Activated CD4-positive, alpha-beta memory T cell treated with anti-CD3 and anti-CD28 coated beads, Interleukin-2, amount 10 ng/mL, durations not matched to agents 7 days and 5 days (primary cell): Measurements from ENCODE around the gene PRKAR1A. TPM values are rescaled to one million over a fixed set of nuclear protein-coding genes. Genes with fewer than 3 reads are reported as not detected.
A peak's percentile ranks its signal among the peaks of the same experiment; 100 is the strongest.

Source experiments
- CTCF ChIA-PET: fragments of 350-600 bp; sonication (Branson Sonifier 250); formaldehyde crosslinking; loops from one replicate; lab custom pipeline; 2021; ENCODE audit warnings: antibody characterized with exemption, inconsistent platforms; lab: Charles Lee
- POLR2A ChIA-PET: fragments of 350-600 bp; sonication (Branson Sonifier 250); formaldehyde crosslinking; loops from one replicate; lab custom pipeline; 2021; ENCODE audit warnings: antibody characterized with exemption; lab: Charles Lee
- DNase-seq: peaks from one replicate; pipeline ENCODE4 v3.0.0-alpha.2; 2020
- H3K27ac Mint-ChIP-seq: one replicate; pipeline ENCODE4 v1.8.0; 2021; ENCODE audit warnings: mild to moderate bottlenecking, mixed read lengths
- H3K27me3 Mint-ChIP-seq: one replicate; pipeline ENCODE4 v1.8.0; 2021; ENCODE audit warnings: mixed read lengths
- H3K36me3 Mint-ChIP-seq: one replicate; pipeline ENCODE4 v1.8.0; 2021; ENCODE audit warnings: low read depth, mixed read lengths
- H3K4me1 Mint-ChIP-seq: one replicate; pipeline ENCODE4 v1.8.0; 2021; ENCODE audit warnings: mixed read lengths
- H3K4me3 Mint-ChIP-seq: one replicate; pipeline ENCODE4 v1.8.0; 2021; ENCODE audit warnings: mild to moderate bottlenecking, mixed read lengths
- H3K9me3 Mint-ChIP-seq: one replicate; pipeline ENCODE4 v1.8.0; 2021; ENCODE audit warnings: mixed read lengths
- total RNA-seq, 2 experiments: library from RNA; stranded (reverse); gene quantifications; one replicate each; pipeline ENCODE4 v1.2.3, GENCODE V29; 2021

PRKAR1A gene
- total RNA-seq, 2 experiments from 2014 or later: 281 to 287 TPM

- Mint-ChIP-seq H3K4me3 (no peak overlapping the region), H3K36me3 (peaks cover 5% of the 10 kb centered on the region), H3K27ac (no peak overlapping the region), H3K27me3 (peaks cover 10% of the 10 kb centered on the region), H3K9me3 (peaks cover 8% of the 10 kb centered on the region), H3K4me1 (peaks cover 32% of the 10 kb centered on the region)
- POLR2A ChIA-PET: no interaction called here
- CTCF ChIA-PET: no interaction called here
- DNase-seq: no peak
Measured at GRCh38 chr17:68495081-68495480, 17.1 kb upstream of the PRKAR1A start.

DNA sequence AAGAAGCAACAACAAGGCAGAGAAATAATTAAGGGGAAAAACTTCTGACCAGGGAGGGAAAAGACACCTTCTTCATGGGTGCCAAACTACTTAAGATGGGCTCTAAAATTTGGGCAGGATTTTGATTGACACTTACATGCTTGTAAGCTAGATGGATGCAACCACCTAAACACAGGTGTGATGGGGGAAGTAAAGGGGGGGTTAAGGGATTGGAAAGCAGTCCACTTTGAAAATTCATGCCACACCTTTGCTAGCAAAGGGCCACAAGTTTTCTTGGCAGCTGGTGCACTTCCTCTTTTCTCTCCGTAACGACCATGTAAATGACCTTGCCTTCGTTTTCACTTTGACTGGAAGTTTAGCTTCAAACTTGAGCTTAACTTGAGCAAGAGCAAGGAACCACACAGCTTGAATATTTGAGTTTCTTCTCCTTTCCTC, 14.3 kb upstream of the PRKAR1A start:
- Mint-ChIP-seq H3K4me1 (peaks cover 47% of the 10 kb centered on the region), H3K36me3 (peaks cover 5% of the 10 kb centered on the region), H3K4me3 (peak overlapping the region; percentile 12), H3K27ac (peak overlapping the region; percentile 64), H3K27me3 (peaks cover 6% of the 10 kb centered on the region), H3K9me3 (peaks cover 5% of the 10 kb centered on the region)
- DNase-seq: peak; percentile 27
- ChIA-PET CTCF (interaction anchor here (0.5 to 3.3 kb wide), 14 partner anchors 9 to 675 kb away, joined by 3 to 18 read pairs (median 4); partner anchors contain the start of genes KPNA2 and PRKAR1A), POLR2A (interaction anchor here (0.7 to 3.2 kb wide), 7 partner anchors 10 to 250 kb away, joined by 3 to 26 read pairs (median 5); partner anchors contain the start of genes AMZ2, ARSG, PRKAR1A and SLC16A6)

DNA sequence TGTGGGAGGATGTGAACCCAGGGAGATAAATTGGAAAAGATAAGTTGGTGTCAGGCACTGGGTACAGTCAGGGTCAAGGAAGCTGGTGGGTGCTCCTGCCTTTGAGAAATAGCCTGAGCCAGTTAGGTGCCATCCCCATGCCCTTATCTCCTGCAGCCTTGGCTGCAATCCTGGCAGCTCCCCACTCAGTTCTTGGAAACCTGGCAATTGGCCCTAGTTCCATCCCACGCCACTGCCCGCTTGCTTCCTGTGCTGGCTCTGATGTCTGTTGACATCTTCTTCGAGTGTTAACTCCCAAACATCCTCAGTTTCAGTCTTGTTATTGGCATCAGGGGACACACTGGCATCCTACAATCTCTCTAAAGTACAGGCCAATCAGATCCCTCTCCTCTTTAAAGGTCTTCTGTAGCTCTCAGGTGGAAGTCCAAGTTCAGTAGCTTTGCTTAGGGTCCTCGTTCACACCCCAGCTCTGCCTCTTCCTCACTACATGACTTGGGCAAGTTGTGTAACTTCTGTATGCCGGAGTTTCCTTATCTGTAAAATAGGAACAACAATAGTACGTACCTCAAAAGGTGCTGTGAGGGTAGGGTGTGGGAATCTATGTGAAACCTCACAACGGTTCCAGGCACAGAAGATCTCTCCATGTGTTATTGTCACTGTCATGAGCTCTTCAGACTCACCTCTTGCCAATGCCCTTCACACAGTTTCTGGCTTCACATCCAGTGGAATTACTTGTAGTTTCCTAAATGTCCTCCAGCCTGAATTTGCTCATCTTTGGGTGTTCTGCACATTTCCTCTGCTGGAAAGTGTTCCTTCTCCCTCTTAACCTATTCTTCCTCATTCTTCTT, 13.5 kb upstream of the PRKAR1A start:
- Mint-ChIP-seq H3K27ac (peak overlapping the region; percentile 64), H3K27me3 (peaks cover 3% of the 10 kb centered on the region), H3K4me1 (peaks cover 47% of the 10 kb centered on the region), H3K9me3 (peaks cover 4% of the 10 kb centered on the region), H3K4me3 (peak overlapping the region; percentile 12), H3K36me3 (peaks cover 5% of the 10 kb centered on the region)
- ChIA-PET POLR2A (interaction anchor here (0.7 to 3.2 kb wide), 7 partner anchors 9 to 251 kb away, joined by 3 to 26 read pairs (median 5); partner anchors contain the start of genes AMZ2, ARSG, PRKAR1A and SLC16A6), CTCF (interaction anchor here (0.5 to 3.3 kb wide), 11 partner anchors 8 to 675 kb away, joined by 3 to 18 read pairs (median 3); no protein-coding TSS in a partner anchor)
- DNase-seq: no peak

DNA sequence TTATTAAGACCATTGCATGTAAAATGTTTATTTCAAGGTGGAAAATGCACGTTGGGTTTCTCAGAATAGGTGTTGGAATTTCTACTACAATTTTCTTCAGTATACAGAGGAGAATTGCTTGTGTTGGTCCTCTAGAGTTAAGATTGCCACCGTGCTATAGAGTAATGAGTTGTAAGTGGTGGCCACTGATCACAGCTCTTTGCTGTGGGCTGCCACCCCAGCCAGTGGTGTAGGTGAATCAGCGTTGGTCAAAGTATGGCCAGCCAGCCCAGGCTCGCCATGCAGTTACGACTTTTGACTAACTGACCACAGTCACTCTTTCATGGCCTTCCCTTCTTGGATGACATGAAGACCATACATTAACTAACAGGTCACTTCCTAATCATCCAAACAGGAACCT, 12.6 kb upstream of the PRKAR1A start:
- POLR2A ChIA-PET: no interaction called here
- no peak for DNase-seq
- Mint-ChIP-seq H3K9me3 (peaks cover 4% of the 10 kb centered on the region), H3K4me1 (peaks cover 47% of the 10 kb centered on the region), H3K36me3 (peaks cover 5% of the 10 kb centered on the region), H3K27me3 (peaks cover 3% of the 10 kb centered on the region), H3K27ac (no peak overlapping the region), H3K4me3 (no peak overlapping the region)
- CTCF ChIA-PET: interaction anchor here (1.7 kb wide), 1 partner anchor 10 kb away, joined by 4 read pairs; no protein-coding TSS in a partner anchor

DNA sequence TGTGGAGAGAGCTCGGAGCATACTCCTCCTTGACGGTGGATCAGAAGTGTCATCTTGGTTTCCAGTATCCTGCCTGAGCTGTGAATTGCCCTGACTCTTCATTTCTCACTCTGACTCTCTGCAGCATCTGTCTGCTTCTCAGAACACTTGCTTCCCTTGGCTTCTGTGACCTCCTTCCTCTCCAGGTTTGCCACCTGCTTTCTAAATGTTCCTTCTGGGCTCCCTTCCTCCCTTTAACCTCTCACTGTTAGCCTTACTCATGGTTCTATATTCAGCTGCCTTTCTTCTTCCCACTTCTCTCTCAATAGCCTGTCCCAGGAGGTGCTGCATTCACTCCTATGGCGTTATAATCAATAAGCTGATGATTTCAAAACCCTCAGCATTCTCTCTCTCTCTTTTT, 11.2 kb upstream of the PRKAR1A start:
- H3K27ac Mint-ChIP-seq: peak overlapping the region; percentile 7
- H3K4me1 Mint-ChIP-seq: peaks cover 47% of the 10 kb centered on the region
- no peak for DNase-seq
- H3K9me3 Mint-ChIP-seq: peaks cover 4% of the 10 kb centered on the region
- H3K27me3 Mint-ChIP-seq: peaks cover 3% of the 10 kb centered on the region
- no peak overlapping the region for H3K4me3 Mint-ChIP-seq
- POLR2A ChIA-PET: interaction anchor here (2.8 to 3.2 kb wide), 2 partner anchors 11 to 14 kb away, joined by 12 to 17 read pairs; partner anchors contain the start of gene PRKAR1A
- peaks cover 5% of the 10 kb centered on the region for H3K36me3 Mint-ChIP-seq
- CTCF ChIA-PET: interaction anchor here (1.0 to 1.7 kb wide), 2 partner anchors 9 to 21 kb away, joined by 3 to 4 read pairs; no protein-coding TSS in a partner anchor

GRCh38 chr17:68505951-68506350, 6.3 kb upstream of the PRKAR1A start:
- Mint-ChIP-seq H3K27me3 (peaks cover 3% of the 10 kb centered on the region), H3K9me3 (no peaks in the 10 kb centered on the region), H3K36me3 (no peaks in the 10 kb centered on the region), H3K4me3 (no peak overlapping the region), H3K4me1 (peaks cover 41% of the 10 kb centered on the region), H3K27ac (no peak overlapping the region)
- ChIA-PET POLR2A (no interaction called here), CTCF (no interaction called here)
- no peak for DNase-seq

DNA sequence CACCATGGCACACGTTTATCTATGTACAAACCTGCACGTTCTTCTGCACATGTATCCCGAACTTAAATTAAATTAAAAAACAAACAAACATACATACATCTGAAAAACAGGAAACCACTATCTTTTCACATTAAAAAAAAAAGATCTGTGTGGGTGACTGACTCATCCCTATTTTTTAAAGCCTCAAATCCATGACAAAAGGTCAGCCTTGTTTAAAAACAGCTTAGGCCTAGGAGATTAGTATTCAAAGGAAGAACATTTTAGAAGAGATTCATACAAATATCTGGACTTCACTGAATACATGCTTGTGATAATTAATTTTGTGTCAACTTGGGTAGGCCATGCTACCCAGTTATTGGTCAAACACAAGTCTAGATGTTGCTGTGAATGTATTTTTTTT, 4.7 kb upstream of the PRKAR1A start:
- DNase-seq: no peak
- H3K4me1 Mint-ChIP-seq: peaks cover 39% of the 10 kb centered on the region
- H3K4me3 Mint-ChIP-seq: no peak overlapping the region
- H3K36me3 Mint-ChIP-seq: no peaks in the 10 kb centered on the region
- CTCF ChIA-PET: interaction anchor here (0.8 kb wide), 1 partner anchor 10 kb away, joined by 3 read pairs; no protein-coding TSS in a partner anchor
- no peaks in the 10 kb centered on the region for H3K9me3 Mint-ChIP-seq
- H3K27ac Mint-ChIP-seq: no peak overlapping the region
- POLR2A ChIA-PET: interaction anchor here (1.3 kb wide), 1 partner anchor 9 kb away, joined by 5 read pairs; no protein-coding TSS in a partner anchor
- no peaks in the 10 kb centered on the region for H3K27me3 Mint-ChIP-seq

DNA sequence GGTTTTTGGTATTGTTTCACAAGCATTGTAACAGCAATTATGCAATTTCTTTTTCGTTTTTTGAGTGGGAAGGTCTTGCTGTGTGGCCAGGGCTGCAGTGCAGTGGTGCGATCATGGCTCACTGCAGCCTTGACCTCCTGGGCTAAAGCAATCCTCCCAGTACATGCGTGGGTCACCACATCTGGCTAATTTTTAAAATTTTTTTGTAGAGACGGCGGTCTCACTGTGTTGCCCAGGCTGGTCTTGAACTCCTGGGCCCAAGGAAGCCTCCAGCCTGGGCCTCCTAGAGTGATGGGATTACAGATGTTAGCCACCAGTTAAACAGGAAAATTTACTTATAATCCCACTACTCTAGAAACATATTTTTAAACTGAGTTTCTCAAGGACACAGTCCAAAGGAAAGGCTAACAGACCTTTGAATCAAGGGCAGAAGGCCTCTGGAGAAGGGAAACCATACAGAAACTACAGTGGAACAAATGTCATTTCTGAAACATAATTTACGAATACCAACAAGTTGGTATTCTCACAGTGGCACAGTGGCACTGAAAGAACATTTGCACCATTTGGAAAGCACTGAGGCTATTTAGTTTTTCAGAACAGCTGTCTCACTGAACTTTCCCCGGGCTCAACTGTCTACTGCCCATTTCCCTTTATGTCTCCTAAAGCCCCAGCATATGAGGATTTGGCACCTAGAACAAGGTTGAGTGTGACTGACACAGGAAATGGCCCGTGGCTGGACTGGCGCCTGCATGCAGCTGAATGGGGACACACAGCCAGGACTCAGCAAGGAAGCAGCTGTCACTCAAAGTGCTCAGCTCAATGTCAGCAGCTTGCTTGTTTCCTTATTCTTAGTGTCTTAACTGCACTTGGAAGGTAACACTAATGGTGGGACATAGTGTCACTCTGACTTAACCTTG, 2.8 kb upstream of the PRKAR1A start:
- no peaks in the 10 kb centered on the region for H3K27me3 Mint-ChIP-seq
- H3K36me3 Mint-ChIP-seq: peaks cover 13% of the 10 kb centered on the region
- no peaks in the 10 kb centered on the region for H3K9me3 Mint-ChIP-seq
- H3K27ac Mint-ChIP-seq: peak overlapping the region; percentile 53
- H3K4me3 Mint-ChIP-seq: no peak overlapping the region
- DNase-seq: peak; percentile 41
- peaks cover 53% of the 10 kb centered on the region for H3K4me1 Mint-ChIP-seq
- ChIA-PET POLR2A (interaction anchor here (1.0 kb wide), 1 partner anchor 11 kb away, joined by 7 read pairs; no protein-coding TSS in a partner anchor), CTCF (interaction anchor here (0.9 to 2.0 kb wide), 2 partner anchors 9 to 12 kb away, joined by 4 to 12 read pairs; no protein-coding TSS in a partner anchor)

DNA sequence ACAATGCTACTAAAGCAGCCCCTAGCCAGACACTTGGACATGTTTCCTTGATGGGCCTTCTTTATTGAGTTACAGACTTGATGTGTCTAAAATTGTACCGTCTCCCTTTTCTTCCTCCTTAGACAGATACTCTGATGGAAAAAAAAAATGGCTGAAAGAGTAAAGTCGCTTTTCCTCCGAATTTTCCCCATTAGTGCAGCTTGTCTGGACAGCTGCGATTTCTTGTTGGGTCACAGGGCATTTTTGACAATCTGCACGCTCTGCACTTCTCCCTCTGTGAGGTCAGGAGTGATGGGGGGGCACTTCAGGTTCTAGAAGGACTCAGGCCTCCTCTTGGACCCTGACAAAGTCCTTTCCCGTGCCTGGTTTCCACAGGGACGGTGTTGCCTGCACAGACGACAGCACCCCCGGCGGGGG, 968 bp upstream of the PRKAR1A start:
- Mint-ChIP-seq H3K4me1 (peaks cover 67% of the 10 kb centered on the region), H3K27me3 (no peaks in the 10 kb centered on the region), H3K4me3 (peak overlapping the region; percentile 71), H3K27ac (peak overlapping the region; percentile 61), H3K9me3 (no peaks in the 10 kb centered on the region), H3K36me3 (peaks cover 27% of the 10 kb centered on the region)
- no peak for DNase-seq
- ChIA-PET CTCF (interaction anchor here (0.9 to 2.0 kb wide), 2 partner anchors 8 to 14 kb away, joined by 3 to 12 read pairs; no protein-coding TSS in a partner anchor), POLR2A (interaction anchor here (1.5 to 3.8 kb wide), 4 partner anchors 14 to 475 kb away, joined by 5 to 26 read pairs (median 17); no protein-coding TSS in a partner anchor)

DNA sequence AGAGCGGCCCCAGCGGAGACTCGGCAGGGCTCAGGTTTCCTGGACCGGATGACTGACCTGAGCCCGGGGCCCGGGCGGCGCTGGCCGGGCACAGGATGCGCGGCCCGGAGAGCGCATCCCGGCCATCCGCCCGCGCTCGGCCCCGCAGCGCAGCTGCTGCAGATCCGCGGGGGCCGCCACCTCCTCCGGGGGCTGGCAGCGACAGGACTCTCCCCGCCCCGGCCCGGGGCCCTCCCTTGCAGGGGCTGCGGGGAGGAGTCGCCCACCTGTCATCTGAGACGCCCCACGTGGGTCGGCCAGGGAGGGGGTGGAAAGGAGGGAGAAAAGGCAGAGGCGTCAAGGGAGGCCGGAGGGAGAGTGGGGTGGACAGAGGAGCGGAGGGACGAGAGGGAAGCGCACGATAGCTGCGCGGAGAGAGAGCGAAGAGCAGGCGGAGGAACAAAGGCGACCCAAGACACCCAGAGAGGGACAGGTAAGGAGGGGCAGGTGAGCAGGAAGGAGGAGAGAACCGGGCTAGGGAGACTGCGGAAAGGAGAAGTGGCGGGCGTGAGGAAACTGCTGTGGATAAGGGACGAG, 471 bp upstream of the PRKAR1A start:
- ChIA-PET POLR2A (interaction anchor here (0.6 to 3.8 kb wide), 9 partner anchors 9 to 652 kb away, joined by 3 to 26 read pairs (median 5); partner anchors contain the start of genes KPNA2 and WIPI1), CTCF (interaction anchor here (0.7 to 1.9 kb wide), 8 partner anchors 14 to 340 kb away, joined by 3 to 6 read pairs (median 4); partner anchors contain the start of gene WIPI1)
- peaks cover 66% of the 10 kb centered on the region for H3K4me1 Mint-ChIP-seq
- peak; percentile 71 for DNase-seq
- H3K9me3 Mint-ChIP-seq: no peaks in the 10 kb centered on the region
- H3K27me3 Mint-ChIP-seq: no peaks in the 10 kb centered on the region
- H3K27ac Mint-ChIP-seq: peak overlapping the region; percentile 94
- H3K4me3 Mint-ChIP-seq: peak overlapping the region; percentile 98
- H3K36me3 Mint-ChIP-seq: peaks cover 30% of the 10 kb centered on the region

GRCh38 chr17:68512960-68513474, 787 bp downstream of the PRKAR1A start:
- CTCF ChIA-PET: interaction anchor here (0.5 to 1.9 kb wide), 7 partner anchors 15 to 341 kb away, joined by 3 to 6 read pairs (median 3); no protein-coding TSS in a partner anchor
- no peak for DNase-seq
- Mint-ChIP-seq H3K27ac (peak overlapping the region; percentile 98), H3K4me3 (peak overlapping the region; percentile 98), H3K36me3 (peaks cover 43% of the 10 kb centered on the region), H3K27me3 (no peaks in the 10 kb centered on the region), H3K4me1 (peaks cover 57% of the 10 kb centered on the region), H3K9me3 (no peaks in the 10 kb centered on the region)
- POLR2A ChIA-PET: interaction anchor here (0.6 to 3.8 kb wide), 11 partner anchors 9 to 478 kb away, joined by 3 to 26 read pairs (median 3); partner anchors contain the start of gene KPNA2
